CD4-positive, alpha-beta T cell treated with Interleukin-15 for 4 hours (primary cell): Measurements from ENCODE around the gene FAM118B.

Experiments
- DNase-seq: peaks from one replicate; pipeline ENCODE4 v3.0.0-alpha.2; 2020; ENCODE audit warnings: low spot score

Gene FAM118B

GRCh38 chr11:126311401-126312291, 100.1 kb downstream of the FAM118B start:
- DNase-seq = no peak
